HCT116 (cell line): Measurements from ENCODE around the gene ADRB1.

Experiments used
- CBX3 ChIP-seq: IDR thresholded peaks from 2 replicates; pipeline ENCODE4 v1.6.1; 2012; ENCODE audit warnings: low read depth
- POLR2AphosphoS5 ChIP-seq: IDR thresholded peaks from 2 replicates; pipeline ENCODE4 v1.6.1; 2011; ENCODE audit warnings: mild to moderate bottlenecking, low read depth, low read length, moderate library complexity

DNA sequence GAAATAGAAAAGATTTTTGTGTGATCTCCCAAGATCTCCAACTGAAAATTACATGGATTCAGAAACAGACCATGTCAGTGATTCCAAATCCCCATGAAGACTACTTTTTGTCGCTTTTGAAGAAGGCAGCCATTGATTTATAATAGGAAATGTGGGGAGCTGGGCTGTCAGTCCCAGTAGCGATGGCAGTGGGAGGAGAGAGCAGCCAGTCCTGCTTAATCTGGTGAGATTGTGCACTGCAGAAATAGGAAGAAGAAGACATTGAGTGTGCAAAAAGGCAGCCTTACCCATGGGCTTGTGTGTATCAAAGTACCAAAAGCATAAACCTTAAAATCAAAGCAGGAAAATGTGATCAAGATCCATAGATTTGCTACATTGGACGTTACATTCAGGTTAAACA, 4.8 kb downstream of the ADRB1 start:
- no peak for TF ChIP-seq POLR2AphosphoS5
- no peak for TF ChIP-seq CBX3
